ENCODE data around the gene APOL6. TPM values are rescaled to one million over a fixed set of nuclear protein-coding genes. Genes with fewer than 3 reads are reported as not detected.

The APOL6 gene
- polyA plus RNA-seq, 2 of the 4 experiments (the other 2 are of a cell fraction) = 1.3 to 2.7 TPM

DNA sequence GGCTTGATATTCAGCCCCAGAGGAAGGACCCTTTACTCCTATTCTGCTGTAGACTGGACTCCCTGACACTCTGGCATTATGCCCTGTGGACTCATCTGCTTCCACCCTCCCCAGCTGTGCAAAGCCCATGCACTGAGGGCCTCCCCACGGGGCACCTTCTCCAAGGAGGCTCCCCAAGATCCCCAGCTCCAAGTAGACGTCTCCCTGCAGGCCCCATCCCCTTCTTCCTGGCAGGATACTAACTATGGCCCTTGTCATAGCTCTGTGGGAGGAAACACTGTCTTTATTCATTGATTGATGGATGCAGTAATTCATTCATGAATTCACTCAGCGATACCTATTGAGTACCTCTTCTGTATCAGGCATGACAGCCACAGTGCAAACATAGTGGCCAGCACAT, 15.3 kb upstream of the APOL6 start:
- CTCF ChIA-PET = no interaction called here
- Histone ChIP-seq H3K9me3 (no peaks in the 10 kb centered on the region), H3K27ac (peak overlapping the region in 1 of 2 experiments; percentile 32; a peak in 1 of 6 replicates), H3K4me1 (peaks cover 24% of the 10 kb centered on the region), H3K4me2 (no peak overlapping the region), H3K4me3 (no peak overlapping the region)
- TF ChIP-seq RFX5 (IDR thresholded peaks at IDR 0.05) = no peak
- no peak for TF ChIP-seq RARB (CRISPR knock-in tag; IDR thresholded peaks at IDR 0.05)
- TF ChIP-seq JUN (IDR thresholded peaks at IDR 0.05) = no peak
- TF ChIP-seq HOXB5 (CRISPR knock-in tag; IDR thresholded peaks at IDR 0.05) = no peak
- no peak for TF ChIP-seq NFE2L2 (conservative IDR thresholded peaks at IDR 0.05; ENCODE audit: low read length)
- TF ChIP-seq NR3C1 (IDR thresholded peaks at IDR 0.05) = no peak
- TF ChIP-seq CHD4 (IDR thresholded peaks at IDR 0.05; ENCODE audit: borderline replicate concordance) = no peak
- no peak for TF ChIP-seq EHF (CRISPR knock-in tag; IDR thresholded peaks at IDR 0.05)
- TF ChIP-seq TFCP2L1 (CRISPR knock-in tag; IDR thresholded peaks at IDR 0.05) = no peak
- TF ChIP-seq, protein P1, sequence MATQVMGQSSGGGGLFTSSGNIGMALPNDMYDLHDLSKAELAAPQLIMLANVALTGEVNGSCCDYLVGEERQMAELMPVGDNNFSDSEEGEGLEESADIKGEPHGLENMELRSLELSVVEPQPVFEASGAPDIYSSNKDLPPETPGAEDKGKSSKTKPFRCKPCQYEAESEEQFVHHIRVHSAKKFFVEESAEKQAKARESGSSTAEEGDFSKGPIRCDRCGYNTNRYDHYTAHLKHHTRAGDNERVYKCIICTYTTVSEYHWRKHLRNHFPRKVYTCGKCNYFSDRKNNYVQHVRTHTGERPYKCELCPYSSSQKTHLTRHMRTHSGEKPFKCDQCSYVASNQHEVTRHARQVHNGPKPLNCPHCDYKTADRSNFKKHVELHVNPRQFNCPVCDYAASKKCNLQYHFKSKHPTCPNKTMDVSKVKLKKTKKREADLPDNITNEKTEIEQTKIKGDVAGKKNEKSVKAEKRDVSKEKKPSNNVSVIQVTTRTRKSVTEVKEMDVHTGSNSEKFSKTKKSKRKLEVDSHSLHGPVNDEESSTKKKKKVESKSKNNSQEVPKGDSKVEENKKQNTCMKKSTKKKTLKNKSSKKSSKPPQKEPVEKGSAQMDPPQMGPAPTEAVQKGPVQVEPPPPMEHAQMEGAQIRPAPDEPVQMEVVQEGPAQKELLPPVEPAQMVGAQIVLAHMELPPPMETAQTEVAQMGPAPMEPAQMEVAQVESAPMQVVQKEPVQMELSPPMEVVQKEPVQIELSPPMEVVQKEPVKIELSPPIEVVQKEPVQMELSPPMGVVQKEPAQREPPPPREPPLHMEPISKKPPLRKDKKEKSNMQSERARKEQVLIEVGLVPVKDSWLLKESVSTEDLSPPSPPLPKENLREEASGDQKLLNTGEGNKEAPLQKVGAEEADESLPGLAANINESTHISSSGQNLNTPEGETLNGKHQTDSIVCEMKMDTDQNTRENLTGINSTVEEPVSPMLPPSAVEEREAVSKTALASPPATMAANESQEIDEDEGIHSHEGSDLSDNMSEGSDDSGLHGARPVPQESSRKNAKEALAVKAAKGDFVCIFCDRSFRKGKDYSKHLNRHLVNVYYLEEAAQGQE (IDR thresholded peaks at IDR 0.05) = no peak
- TF ChIP-seq RAD21 (conservative IDR thresholded peaks at IDR 0.05 in 1 of 2, IDR thresholded peaks at IDR 0.05 in 1 of 2) = no peak
- TF ChIP-seq MAZ (IDR thresholded peaks at IDR 0.05; ENCODE audit: borderline replicate concordance, low read depth, low read length) = no peak
- TF ChIP-seq HOXB13 (CRISPR knock-in tag; IDR thresholded peaks at IDR 0.05; ENCODE audit: low read depth) = no peak
- TF ChIP-seq, protein P2, sequence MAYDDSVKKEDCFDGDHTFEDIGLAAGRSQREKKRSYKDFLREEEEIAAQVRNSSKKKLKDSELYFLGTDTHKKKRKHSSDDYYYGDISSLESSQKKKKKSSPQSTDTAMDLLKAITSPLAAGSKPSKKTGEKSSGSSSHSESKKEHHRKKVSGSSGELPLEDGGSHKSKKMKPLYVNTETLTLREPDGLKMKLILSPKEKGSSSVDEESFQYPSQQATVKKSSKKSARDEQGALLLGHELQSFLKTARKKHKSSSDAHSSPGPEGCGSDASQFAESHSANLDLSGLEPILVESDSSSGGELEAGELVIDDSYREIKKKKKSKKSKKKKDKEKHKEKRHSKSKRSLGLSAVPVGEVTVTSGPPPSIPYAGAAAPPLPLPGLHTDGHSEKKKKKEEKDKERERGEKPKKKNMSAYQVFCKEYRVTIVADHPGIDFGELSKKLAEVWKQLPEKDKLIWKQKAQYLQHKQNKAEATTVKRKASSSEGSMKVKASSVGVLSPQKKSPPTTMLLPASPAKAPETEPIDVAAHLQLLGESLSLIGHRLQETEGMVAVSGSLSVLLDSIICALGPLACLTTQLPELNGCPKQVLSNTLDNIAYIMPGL (CRISPR knock-in tag; IDR thresholded peaks at IDR 0.05; ENCODE audit: borderline replicate concordance) = no peak
- TF ChIP-seq NPAS2 (CRISPR knock-in tag; IDR thresholded peaks at IDR 0.05; ENCODE audit: borderline replicate concordance) = no peak
- no peak for TF ChIP-seq ZNF302 (CRISPR knock-in tag; IDR thresholded peaks at IDR 0.05)
- TF ChIP-seq, protein P3, sequence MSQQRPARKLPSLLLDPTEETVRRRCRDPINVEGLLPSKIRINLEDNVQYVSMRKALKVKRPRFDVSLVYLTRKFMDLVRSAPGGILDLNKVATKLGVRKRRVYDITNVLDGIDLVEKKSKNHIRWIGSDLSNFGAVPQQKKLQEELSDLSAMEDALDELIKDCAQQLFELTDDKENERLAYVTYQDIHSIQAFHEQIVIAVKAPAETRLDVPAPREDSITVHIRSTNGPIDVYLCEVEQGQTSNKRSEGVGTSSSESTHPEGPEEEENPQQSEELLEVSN (IDR thresholded peaks at IDR 0.05; ENCODE audit: borderline replicate concordance, low read depth) = no peak
- TF ChIP-seq ZSCAN20 (CRISPR knock-in tag; IDR thresholded peaks at IDR 0.05) = no peak
- no peak for TF ChIP-seq POLR2A (IDR thresholded peaks at IDR 0.05; ENCODE audit: low read length)
- POLR2A ChIA-PET = no interaction called here
- ATAC-seq (no peak), FAIRE-seq (no peak), DNase-seq (ENCODE audit: low read depth in 1 of 2, low spot score in 1 of 2) (no peak)
- whole genome bisulfite sequencing (ENCODE audit: missing lambda C conversion rate) = 100% methylated on average over 3 of the region's 3 CpGs

DNA sequence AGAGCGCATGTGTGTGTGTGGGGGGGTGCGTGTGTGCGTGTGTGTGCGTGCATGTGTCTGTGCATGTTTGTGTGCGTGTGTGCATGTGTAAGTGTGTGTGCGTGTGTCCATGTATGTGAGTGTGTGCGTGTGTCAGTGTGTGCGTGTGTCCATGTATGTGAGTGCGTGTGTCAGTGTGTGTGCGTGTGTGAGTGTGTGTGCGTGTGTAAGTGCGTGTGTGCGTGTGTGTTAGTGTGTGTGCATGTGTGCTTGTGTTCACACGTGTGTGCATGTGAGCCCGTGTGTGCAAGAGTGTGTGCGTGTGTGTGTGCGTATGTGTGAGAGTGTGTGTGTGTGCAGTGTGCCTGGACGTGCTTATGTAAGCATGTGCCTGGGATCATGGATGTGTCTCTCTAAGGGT, 14.7 kb upstream of the APOL6 start:
- 92% methylated on average over 18 of the region's 18 CpGs for WGBS (ENCODE audit: missing lambda C conversion rate)
- FAIRE-seq (no peak), ATAC-seq (no peak), DNase-seq (ENCODE audit: low read depth in 1 of 2, low spot score in 1 of 2) (no peak)
- ChIA-PET POLR2A (no interaction called here), CTCF (no interaction called here)
- Histone ChIP-seq H3K27ac (no peak overlapping the region), H3K4me1 (peaks cover 21% of the 10 kb centered on the region), H3K4me3 (no peak overlapping the region), H3K9me3 (no peaks in the 10 kb centered on the region), H3K4me2 (no peak overlapping the region)
- TF ChIP-seq POLR2A (IDR thresholded peaks at IDR 0.05; ENCODE audit: low read length) (peak; percentile 13; the same call in 1 of the 2 replicates), CBX8 (IDR thresholded peaks at IDR 0.05) (no peak), NPAS2 (CRISPR knock-in tag; IDR thresholded peaks at IDR 0.05; ENCODE audit: borderline replicate concordance) (no peak), TP53 (CRISPR knock-in tag; IDR thresholded peaks at IDR 0.05) (no peak), ZFP36 (IDR thresholded peaks at IDR 0.05; ENCODE audit: borderline replicate concordance, partially characterized antibody) (no peak)
